ENCODE measurements around the gene PHKA1.

GRCh38 chrX:72621163-72621562 lies 92.9 kb downstream of the PHKA1 start:
- no peak for TF ChIP-seq CTCF (conservative IDR thresholded peaks at IDR 0.05 in 1 of 2, IDR thresholded peaks at IDR 0.05 in 1 of 2; ENCODE audit: low read depth in 1 of 2, low read length in 2 of 2)
- no peak for TF ChIP-seq EZH2 (IDR thresholded peaks at IDR 0.05; ENCODE audit: low read length, missing control alignments)

Data from fibroblast of lung (primary cell).